ENCODE data around the gene MAP1B. TPM values are rescaled to one million over a fixed set of nuclear protein-coding genes. Genes with fewer than 3 reads are reported as not detected.

MAP1B gene
- total and polyA plus RNA-seq, 2 of the 4 experiments (the other 2 are of a cell fraction), result 41.1 to 183 TPM

GRCh38 chr5:72084876-72085275, 22.4 kb upstream of the MAP1B start:
- intact Hi-C loops (cut with micrococcal nuclease), result no loop called here
- H3K36me3 ChIP-seq (ENCODE audit: control insufficient read depth, insufficient read depth, low read length), result no peaks in the 10 kb centered on the region
- no peaks in the 10 kb centered on the region for H3K9me3 ChIP-seq (ENCODE audit: control insufficient read depth, insufficient read depth, low read length)
- no peaks in the 10 kb centered on the region for H4K20me1 ChIP-seq (ENCODE audit: insufficient read depth, low read length)
- H4K91ac ChIP-seq (ENCODE audit: insufficient read depth, low read depth, low read length), result no peak overlapping the region
- no peak overlapping the region for H4K8ac ChIP-seq (ENCODE audit: low read depth in 2 of 2, low read length in 2 of 2)
- no peak overlapping the region for H3K4me2 ChIP-seq (ENCODE audit: low read depth, low read length)
- no peak overlapping the region for H2AK5ac ChIP-seq (ENCODE audit: low read depth, low read length)
- no peak overlapping the region for H2BK20ac ChIP-seq (ENCODE audit: low read depth, low read length)
- no CpG with 5 or more reads among the region's 4 CpGs for WGBS, 2 experiments (ENCODE audit: extremely low coverage in 2 of 2, insufficient read length in 1 of 2)
- H3K18ac ChIP-seq (ENCODE audit: low read depth, low read length), result no peak overlapping the region
- no peaks in the 10 kb centered on the region for H3K9me1 ChIP-seq (ENCODE audit: insufficient read depth, low read length)
- H3K9ac ChIP-seq (ENCODE audit: low read depth, low read length), result no peak overlapping the region
- ChIA-PET POLR2A (ENCODE audit: unreplicated experiment) (no interaction called here), CTCF (no interaction called here)
- peaks cover 15% of the 10 kb centered on the region for H3K27me3 ChIP-seq (ENCODE audit: control insufficient read depth, insufficient read depth, low read length)
- no peaks in the 10 kb centered on the region for H3K4me1 ChIP-seq (ENCODE audit: control insufficient read depth, insufficient read depth, low read length)
- no peak overlapping the region for H2BK5ac ChIP-seq (ENCODE audit: low read depth, low read length, poor library complexity, severe bottlenecking)
- dilution Hi-C loops (cut with HindIII; ENCODE audit: low sequenced_read_pairs, unreplicated experiment), result no loop called here
- no peak overlapping the region for H3K4ac ChIP-seq (ENCODE audit: low read depth, low read length)
- in situ Hi-C loops (cut with MboI; ENCODE audit: low sequenced_read_pairs), result no loop called here
- no peak for ATAC-seq (ENCODE audit: low read depth)
- H4K5ac ChIP-seq (ENCODE audit: low read depth, low read length), result no peak overlapping the region
- no peak overlapping the region for H3K14ac ChIP-seq (replicated peaks; ENCODE audit: low read depth, low read length)
- H3K79me1 ChIP-seq (ENCODE audit: low read depth in 1 of 2, low read length in 2 of 2), result no peaks in the 10 kb centered on the region
- H2AFZ ChIP-seq (replicated peaks; ENCODE audit: low read length, poor library complexity), result no peak overlapping the region
- H3K23ac ChIP-seq (ENCODE audit: low read depth, low read length), result no peak overlapping the region
- no peak overlapping the region for H3K56ac ChIP-seq (ENCODE audit: extremely low read depth, insufficient read depth, low read length)
- no peak overlapping the region for H3K27ac ChIP-seq (ENCODE audit: insufficient read depth, low read length)
- BruUV-seq (replicated peaks), result no TSS peak
- H2BK120ac ChIP-seq (ENCODE audit: low read depth, low read length), result no peak overlapping the region
- DNase-seq, result no peak
- no peak overlapping the region for H2AK9ac ChIP-seq (replicated peaks; ENCODE audit: low read depth, low read length, poor library complexity)
- TF ChIP-seq NFE2L2 (IDR thresholded peaks at IDR 0.05; ENCODE audit: low read depth, low read length) (no peak), CHD1 (IDR thresholded peaks at IDR 0.05; ENCODE audit: low read depth, low read length) (no peak), CTCF (conservative IDR thresholded peaks at IDR 0.05; ENCODE audit: low read depth, low read length) (no peak), BHLHE40 (IDR thresholded peaks at IDR 0.05; ENCODE audit: low read depth, low read length) (no peak)
- no peak overlapping the region for H3K4me3 ChIP-seq (ENCODE audit: insufficient read depth, low read depth, low read length)
- H2BK15ac ChIP-seq (ENCODE audit: low read depth, low read length), result no peak overlapping the region
